Measurements from ENCODE around the gene RBMS3.
"Not testable (repeated sequence)": the region's sequence is repeated elsewhere in the genome, so short reads cannot be mapped to it uniquely, and the experiment has no call there.

The RBMS3 gene

GRCh38 chr3:29637068-29637467, 356.2 kb downstream of the RBMS3 start:
- H3K4me1 Mint-ChIP-seq, result no peaks in the 10 kb centered on the region
- no peak overlapping the region for H3K27ac Mint-ChIP-seq
- ATAC-seq, result no peak
- H3K9me3 Mint-ChIP-seq, result peaks cover 3% of the 10 kb centered on the region
- no peaks in the 10 kb centered on the region for H3K36me3 Mint-ChIP-seq
- no peaks in the 10 kb centered on the region for H3K27me3 Mint-ChIP-seq
- H3K4me3 Mint-ChIP-seq, result no peak overlapping the region

- peak; percentile 8 for ATAC-seq
- H3K36me3 Mint-ChIP-seq, result no peaks in the 10 kb centered on the region
- no peak overlapping the region for H3K27ac Mint-ChIP-seq
- no peaks in the 10 kb centered on the region for H3K27me3 Mint-ChIP-seq
- no peaks in the 10 kb centered on the region for H3K4me1 Mint-ChIP-seq
- no peak overlapping the region for H3K4me3 Mint-ChIP-seq
- peaks cover 3% of the 10 kb centered on the region for H3K9me3 Mint-ChIP-seq
Observed at GRCh38 chr3:29639578-29640290, 358.9 kb downstream of the RBMS3 start.

GRCh38 chr3:29642393-29643033, 361.6 kb downstream of the RBMS3 start:
- H3K27me3 Mint-ChIP-seq, result no peaks in the 10 kb centered on the region
- no peaks in the 10 kb centered on the region for H3K36me3 Mint-ChIP-seq
- no peaks in the 10 kb centered on the region for H3K9me3 Mint-ChIP-seq
- H3K4me1 Mint-ChIP-seq, result no peaks in the 10 kb centered on the region
- no peak for ATAC-seq
- H3K27ac Mint-ChIP-seq, result no peak overlapping the region
- no peak overlapping the region for H3K4me3 Mint-ChIP-seq

GRCh38 chr3:29643034-29643425, 362.2 kb downstream of the RBMS3 start:
- ATAC-seq, result no peak
- Mint-ChIP-seq H3K9me3 (no peaks in the 10 kb centered on the region), H3K27ac (no peak overlapping the region), H3K4me1 (no peaks in the 10 kb centered on the region), H3K36me3 (no peaks in the 10 kb centered on the region), H3K4me3 (no peak overlapping the region), H3K27me3 (no peaks in the 10 kb centered on the region)

GRCh38 chr3:29644261-29644660, 363.4 kb downstream of the RBMS3 start:
- no peak for ATAC-seq
- H3K4me1 Mint-ChIP-seq, result no peaks in the 10 kb centered on the region
- no peak overlapping the region for H3K4me3 Mint-ChIP-seq

GRCh38 chr3:29644956-29645636, 364.2 kb downstream of the RBMS3 start:
- Mint-ChIP-seq H3K4me3 (no peak overlapping the region), H3K4me1 (peaks cover 1% of the 10 kb centered on the region), H3K9me3 (no peaks in the 10 kb centered on the region), H3K27ac (no peak overlapping the region), H3K36me3 (no peaks in the 10 kb centered on the region), H3K27me3 (no peaks in the 10 kb centered on the region)
- no peak for ATAC-seq

More at GRCh38 chr3:29644261-29644660, 363.4 kb downstream of the RBMS3 start:
- no peaks in the 10 kb centered on the region for H3K9me3 Mint-ChIP-seq
- H3K36me3 Mint-ChIP-seq, result no peaks in the 10 kb centered on the region
- no peak overlapping the region for H3K27ac Mint-ChIP-seq
- no peaks in the 10 kb centered on the region for H3K27me3 Mint-ChIP-seq

GRCh38 chr3:29646043-29646442, 365.2 kb downstream of the RBMS3 start:
- no peak for ATAC-seq
- Mint-ChIP-seq H3K4me1 (peaks cover 6% of the 10 kb centered on the region), H3K36me3 (no peaks in the 10 kb centered on the region)

GRCh38 chr3:29649815-29650547, 369.1 kb downstream of the RBMS3 start:
- no peaks in the 10 kb centered on the region for H3K36me3 Mint-ChIP-seq

More at GRCh38 chr3:29646043-29646442, 365.2 kb downstream of the RBMS3 start:
- Mint-ChIP-seq H3K4me3 (no peak overlapping the region), H3K27ac (no peak overlapping the region), H3K9me3 (no peaks in the 10 kb centered on the region), H3K27me3 (no peaks in the 10 kb centered on the region)

GRCh38 chr3:29653680-29654079, 372.8 kb downstream of the RBMS3 start:
- H3K4me3 Mint-ChIP-seq, result no peak overlapping the region
- no peak overlapping the region for H3K27ac Mint-ChIP-seq
- ATAC-seq, result no peak
- peaks cover 6% of the 10 kb centered on the region for H3K4me1 Mint-ChIP-seq
- H3K36me3 Mint-ChIP-seq, result no peaks in the 10 kb centered on the region
- H3K27me3 Mint-ChIP-seq, result no peaks in the 10 kb centered on the region
- H3K9me3 Mint-ChIP-seq, result no peaks in the 10 kb centered on the region

More at GRCh38 chr3:29649815-29650547, 369.1 kb downstream of the RBMS3 start:
- peaks cover 6% of the 10 kb centered on the region for H3K4me1 Mint-ChIP-seq
- no peak overlapping the region for H3K27ac Mint-ChIP-seq
- ATAC-seq, result no peak
- no peak overlapping the region for H3K4me3 Mint-ChIP-seq
- H3K9me3 Mint-ChIP-seq, result no peaks in the 10 kb centered on the region
- no peaks in the 10 kb centered on the region for H3K27me3 Mint-ChIP-seq

GRCh38 chr3:29655015-29655747, 374.3 kb downstream of the RBMS3 start:
- Mint-ChIP-seq H3K9me3 (no peaks in the 10 kb centered on the region), H3K4me1 (peaks cover 4% of the 10 kb centered on the region), H3K27ac (no peak overlapping the region), H3K27me3 (no peaks in the 10 kb centered on the region), H3K36me3 (no peaks in the 10 kb centered on the region), H3K4me3 (no peak overlapping the region)
- no peak for ATAC-seq

- no peak for ATAC-seq
- no peaks in the 10 kb centered on the region for H3K36me3 Mint-ChIP-seq
- no peak overlapping the region for H3K4me3 Mint-ChIP-seq
- peaks cover 2% of the 10 kb centered on the region for H3K9me3 Mint-ChIP-seq
- H3K27ac Mint-ChIP-seq, result no peak overlapping the region
- no peaks in the 10 kb centered on the region for H3K27me3 Mint-ChIP-seq
- H3K4me1 Mint-ChIP-seq, result no peaks in the 10 kb centered on the region
Observed at GRCh38 chr3:29665688-29666087, 384.8 kb downstream of the RBMS3 start.

- peaks cover 5% of the 10 kb centered on the region for H3K9me3 Mint-ChIP-seq
- no peaks in the 10 kb centered on the region for H3K4me1 Mint-ChIP-seq
- no peaks in the 10 kb centered on the region for H3K27me3 Mint-ChIP-seq
- H3K4me3 Mint-ChIP-seq, result no peak overlapping the region
- H3K36me3 Mint-ChIP-seq, result no peaks in the 10 kb centered on the region
- H3K27ac Mint-ChIP-seq, result no peak overlapping the region
- no peak for ATAC-seq
Observed at GRCh38 chr3:29668233-29668632, 387.4 kb downstream of the RBMS3 start.

GRCh38 chr3:29668728-29669127, 387.9 kb downstream of the RBMS3 start:
- Mint-ChIP-seq H3K36me3 (no peaks in the 10 kb centered on the region), H3K4me1 (no peaks in the 10 kb centered on the region), H3K9me3 (peaks cover 5% of the 10 kb centered on the region), H3K27me3 (no peaks in the 10 kb centered on the region), H3K27ac (no peak overlapping the region), H3K4me3 (no peak overlapping the region)
- no peak for ATAC-seq

- not testable (repeated sequence) for ATAC-seq, H3K36me3 Mint-ChIP-seq, H3K27ac Mint-ChIP-seq, H3K4me3 Mint-ChIP-seq, H3K4me1 Mint-ChIP-seq, H3K27me3 Mint-ChIP-seq
- H3K9me3 Mint-ChIP-seq, result peaks cover 11% of the 10 kb centered on the region
Observed at GRCh38 chr3:29670476-29670875, 389.6 kb downstream of the RBMS3 start.

GRCh38 chr3:29677421-29677820, 396.6 kb downstream of the RBMS3 start:
- no peak for ATAC-seq
- no peaks in the 10 kb centered on the region for H3K4me1 Mint-ChIP-seq
- peaks cover 7% of the 10 kb centered on the region for H3K9me3 Mint-ChIP-seq
- H3K36me3 Mint-ChIP-seq, result no peaks in the 10 kb centered on the region
- no peak overlapping the region for H3K27ac Mint-ChIP-seq
- H3K4me3 Mint-ChIP-seq, result no peak overlapping the region
- H3K27me3 Mint-ChIP-seq, result no peaks in the 10 kb centered on the region
